Activated CD4-positive, CD25-positive, alpha-beta regulatory T cell (primary cell): ENCODE results near the gene ADARB2.
"Not testable (repeated sequence)": the region's sequence is repeated elsewhere in the genome, so short reads cannot be mapped to it uniquely, and the experiment has no call there.

Experiments used
- DNase-seq, 4 experiments: peaks; one replicate each; lab custom pipeline; 2025; lab: John Stamatoyannopoulos, UW

ADARB2 gene

DNA sequence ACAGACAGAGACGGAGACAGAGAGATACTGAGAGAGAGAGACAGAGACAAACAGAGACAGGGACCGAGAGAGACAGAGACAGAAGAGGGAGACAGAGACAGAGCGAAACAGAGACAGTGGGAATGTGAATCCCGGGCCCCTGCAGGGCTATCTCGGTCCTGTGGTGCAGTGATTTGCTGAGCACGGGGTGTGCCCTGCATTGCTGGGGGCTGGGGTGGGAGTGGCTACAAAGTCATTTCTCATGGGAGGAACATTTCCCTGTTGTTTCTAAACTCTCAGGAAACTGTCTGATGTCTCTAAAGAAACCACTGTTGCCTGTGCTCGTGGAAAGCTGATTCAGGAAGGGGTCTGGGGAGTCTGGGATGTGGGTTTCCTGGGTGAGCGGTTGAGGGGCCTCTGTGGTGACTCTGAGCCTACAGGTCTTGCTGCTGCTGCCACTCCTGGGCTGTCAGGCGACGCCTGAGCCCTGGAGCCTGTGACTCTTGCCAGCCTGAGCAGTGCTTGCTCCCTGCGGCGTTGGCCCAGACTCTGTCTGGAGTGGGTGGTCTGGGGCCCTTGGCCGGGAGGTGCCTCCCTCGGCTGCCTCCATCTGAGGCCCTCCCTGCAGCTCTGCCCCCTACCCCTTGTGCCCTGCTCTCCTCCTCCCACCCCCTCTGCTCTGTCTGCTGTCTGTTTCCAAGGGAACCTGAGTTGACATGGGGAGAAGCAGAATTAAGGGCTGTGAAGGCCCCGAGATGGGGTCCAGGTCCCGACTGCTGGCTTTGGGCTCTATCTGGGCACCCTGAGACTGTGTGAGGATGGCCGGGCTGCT is 389.2 kb downstream of the ADARB2 start:
- no peak for DNase-seq

DNA sequence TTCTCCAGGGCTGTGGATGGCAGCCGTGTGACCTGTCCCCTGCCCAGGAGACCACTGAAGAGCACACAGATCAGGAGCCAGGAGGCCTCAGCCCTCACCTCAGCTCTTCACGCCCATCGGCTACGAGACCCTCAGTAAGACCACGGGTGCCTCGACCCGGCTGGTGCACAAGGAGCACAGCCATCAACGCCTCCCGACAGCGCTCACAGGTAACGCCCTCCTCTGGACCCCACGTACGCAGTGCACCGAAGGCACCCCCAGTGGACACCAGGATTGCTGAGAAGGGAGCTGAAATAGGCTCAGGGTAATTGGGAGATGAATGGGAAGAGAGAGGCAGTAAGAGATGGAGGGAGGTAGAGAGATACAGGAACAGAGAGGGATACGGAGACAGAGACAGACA is 389.8 kb downstream of the ADARB2 start:
- DNase-seq = no peak

DNA sequence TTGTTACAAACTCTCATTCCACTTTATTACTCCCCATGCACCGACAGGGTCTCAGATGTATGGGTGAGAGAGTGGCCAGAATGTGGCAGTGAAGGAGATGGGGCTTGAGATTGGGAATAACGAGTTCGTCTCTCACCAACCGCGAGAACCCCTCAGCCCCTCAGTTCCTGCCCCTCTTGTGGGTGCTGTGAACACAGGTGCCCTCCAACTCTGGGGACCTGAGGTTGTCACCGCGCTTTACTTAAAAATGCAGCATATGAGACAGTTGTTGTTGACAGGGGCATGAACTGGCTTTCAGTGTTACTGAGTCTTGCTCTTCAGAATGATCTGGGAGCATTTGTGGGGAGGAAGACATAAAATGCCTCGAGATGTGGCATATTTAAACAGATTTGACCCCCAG is 391.1 kb downstream of the ADARB2 start:
- no peak for DNase-seq

DNA sequence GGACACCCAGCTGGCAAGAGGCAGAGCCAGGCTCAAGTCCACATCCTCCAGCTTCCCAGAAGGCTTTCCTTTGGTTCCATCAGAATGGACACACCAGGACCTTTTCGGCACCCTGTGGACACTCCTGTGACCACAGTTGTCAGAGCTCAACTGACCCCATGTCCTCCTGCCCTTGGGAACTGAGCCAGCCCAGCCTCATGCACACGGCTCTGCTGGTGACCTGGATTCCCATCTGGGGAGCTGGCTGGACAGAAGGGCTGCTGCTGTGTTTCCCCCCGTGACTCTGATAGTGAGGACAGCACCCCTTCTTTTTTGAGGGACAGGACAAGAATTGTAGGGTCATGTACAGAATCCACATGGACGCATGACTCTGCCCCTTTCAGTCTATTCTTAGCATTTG is 392.0 kb downstream of the ADARB2 start:
- DNase-seq = no peak

DNA sequence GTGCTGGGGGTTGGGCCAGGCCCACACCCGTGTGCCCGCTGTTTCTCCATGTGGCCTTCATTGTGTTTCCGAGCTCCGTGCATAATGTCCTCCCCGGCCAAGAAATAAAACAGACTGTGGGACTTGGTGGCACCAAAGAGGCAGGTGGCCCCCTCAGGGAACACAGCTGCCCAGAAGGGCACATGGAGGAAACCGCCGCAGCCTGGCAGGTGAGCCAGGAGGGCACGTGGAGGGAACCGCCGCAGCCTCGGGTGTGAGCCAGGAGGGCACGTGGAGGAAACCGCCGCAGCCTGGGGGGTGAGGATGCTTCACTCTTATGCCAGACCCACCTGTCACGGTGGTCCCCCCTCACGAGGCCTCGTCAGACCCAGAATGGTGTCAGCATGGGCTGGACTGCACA is 392.5 kb downstream of the ADARB2 start:
- no peak for DNase-seq

DNA sequence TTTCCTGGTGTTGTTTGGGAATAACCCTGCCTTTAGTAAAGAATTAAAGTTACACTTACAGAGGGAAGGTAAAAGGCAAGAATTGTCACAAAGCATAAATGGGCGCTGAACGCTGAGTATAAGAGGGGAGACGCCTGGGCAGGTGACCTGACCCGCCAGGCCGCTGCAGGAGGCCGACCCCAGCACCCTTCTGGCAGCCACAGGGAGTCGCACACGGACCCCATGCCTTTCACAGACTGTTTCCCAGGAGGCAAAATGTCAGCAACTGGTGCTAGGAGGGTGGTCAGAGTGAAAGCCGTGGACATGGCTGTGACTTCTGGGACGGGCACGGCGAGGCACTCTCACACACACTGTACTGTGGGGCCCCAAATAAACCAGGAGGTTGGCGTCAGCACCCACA is 392.9 kb downstream of the ADARB2 start:
- DNase-seq = no peak

DNA sequence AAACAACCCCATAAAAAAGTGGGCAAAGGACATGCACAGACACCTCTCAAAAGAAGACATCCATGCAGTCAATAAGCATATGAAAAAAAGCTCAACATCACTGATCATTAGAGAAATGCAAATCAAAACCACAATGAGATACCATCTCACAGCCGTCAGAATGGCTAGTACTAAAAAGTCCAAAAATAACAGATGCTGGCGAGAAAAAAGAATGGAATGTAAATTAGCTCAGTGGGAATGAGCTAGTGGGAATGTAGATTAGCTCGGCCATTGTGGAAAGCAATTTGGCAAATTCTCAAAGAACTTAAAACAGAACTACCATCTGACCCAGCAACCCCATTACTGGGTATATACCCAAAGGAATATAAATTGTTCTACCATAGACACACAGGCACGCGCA is 394.1 kb downstream of the ADARB2 start:
- no peak for DNase-seq

DNA sequence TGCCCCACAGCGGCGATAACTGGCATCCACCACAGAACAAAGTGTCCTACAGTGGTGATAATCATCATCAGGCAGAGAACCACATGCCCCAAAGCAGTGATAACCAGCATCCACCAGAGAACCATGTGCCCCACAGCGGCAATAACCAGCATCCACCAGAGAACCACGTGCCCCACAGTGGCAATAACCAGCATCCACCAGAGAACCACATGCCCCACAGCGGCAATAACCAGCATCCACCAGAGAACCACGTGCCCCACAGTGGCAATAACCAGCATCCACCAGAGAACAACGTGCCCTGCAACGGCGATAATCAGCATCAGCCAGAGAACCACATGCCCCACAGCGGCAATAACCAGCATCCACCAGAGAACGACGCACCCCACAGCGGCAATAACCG is 396.3 kb downstream of the ADARB2 start:
- DNase-seq = not testable (repeated sequence)

DNA sequence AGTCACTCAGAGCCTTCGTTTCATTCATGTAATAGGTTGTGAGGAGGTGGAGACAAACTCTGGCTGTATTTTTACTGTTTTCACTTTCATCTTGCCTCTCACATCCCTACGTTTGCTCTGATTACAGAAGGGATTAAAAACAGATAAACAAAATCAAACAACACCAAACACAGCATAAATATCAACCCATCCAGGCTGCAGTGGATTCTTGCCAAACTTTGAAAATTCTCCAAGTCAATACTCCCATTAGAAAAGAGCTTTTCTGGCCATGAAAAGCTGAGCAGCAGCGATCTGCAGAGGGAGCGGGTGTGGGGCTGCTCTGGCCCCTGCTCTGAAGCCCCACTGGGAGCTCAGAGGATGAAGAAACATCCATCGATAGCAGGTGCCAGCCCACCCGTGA is 397.9 kb downstream of the ADARB2 start:
- no peak for DNase-seq

DNA sequence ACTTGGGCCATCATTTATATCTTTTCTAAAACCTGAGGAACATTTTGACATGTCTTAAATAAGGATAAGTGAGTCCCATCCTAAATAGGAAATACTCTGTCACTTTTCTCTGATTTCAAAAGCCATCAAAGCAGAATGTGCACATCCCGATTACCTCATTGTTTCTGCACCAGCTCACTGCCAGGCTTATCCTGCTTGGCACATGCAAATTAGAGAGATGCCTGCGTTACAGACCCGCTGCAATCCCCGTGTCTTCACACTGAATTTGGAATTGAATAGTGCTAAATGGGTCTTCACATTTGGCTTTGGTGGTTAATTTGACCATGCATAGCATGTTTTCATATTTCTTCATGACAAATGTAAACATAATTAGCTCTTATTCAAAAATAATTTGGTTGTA is 401.7 kb downstream of the ADARB2 start:
- DNase-seq = no peak

DNA sequence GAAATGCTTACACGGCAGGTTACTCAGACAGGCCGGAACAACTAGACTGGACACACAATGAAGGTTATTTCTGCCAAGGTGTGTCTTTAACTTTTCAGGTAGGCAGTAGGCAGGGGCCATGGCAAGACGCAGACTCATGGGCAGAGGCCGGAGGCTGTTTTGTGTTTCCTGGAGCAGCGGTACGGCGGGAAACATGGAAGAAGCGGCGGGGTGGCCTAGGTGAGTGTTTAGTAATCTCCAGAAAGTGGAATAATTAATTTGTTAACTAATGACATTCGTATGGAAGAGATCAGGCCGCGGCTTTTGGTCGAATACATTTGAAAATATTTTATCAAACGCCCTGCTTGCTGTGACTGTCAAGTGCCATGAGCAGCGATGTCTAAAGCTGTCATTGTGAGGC is 403.3 kb downstream of the ADARB2 start:
- no peak for DNase-seq

DNA sequence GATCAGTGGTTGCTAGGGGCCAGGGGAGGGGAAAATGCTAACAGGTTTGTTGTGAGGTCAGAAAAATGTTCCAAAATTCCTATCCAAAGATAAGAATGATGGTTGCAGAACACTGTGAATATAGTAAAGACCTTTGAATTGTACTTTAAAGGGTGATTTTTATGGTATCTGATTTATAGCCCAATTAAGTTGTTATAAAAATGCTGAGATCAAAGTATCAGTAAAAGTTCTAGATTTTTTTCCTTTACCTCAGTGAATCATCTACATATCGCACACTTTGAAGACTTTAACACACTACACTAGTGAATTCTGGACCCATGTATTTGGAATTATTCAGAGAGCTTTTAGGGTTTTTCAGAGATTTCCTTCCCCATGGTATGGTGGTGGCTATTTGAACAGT is 405.8 kb downstream of the ADARB2 start:
- no peak for DNase-seq

DNA sequence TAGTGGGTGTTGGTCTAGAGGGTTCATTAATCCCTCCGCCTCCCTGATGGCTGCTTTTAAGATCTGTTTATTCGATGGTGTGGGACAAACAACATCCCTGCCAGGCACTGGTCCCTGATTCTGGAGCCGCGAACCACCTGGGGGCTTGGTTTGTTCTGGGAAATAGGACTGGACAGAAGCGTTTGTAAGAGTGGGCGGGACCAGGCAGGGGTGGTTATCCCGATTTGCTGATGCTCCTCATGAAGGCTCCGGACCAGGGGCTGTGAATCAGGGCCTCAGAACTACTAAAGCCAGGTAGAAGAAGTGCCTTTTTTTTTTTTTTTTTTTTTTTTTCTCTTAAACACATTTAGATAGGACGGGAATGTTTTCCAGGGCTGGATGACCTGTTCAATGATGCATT is 407.7 kb downstream of the ADARB2 start:
- DNase-seq = no peak

DNA sequence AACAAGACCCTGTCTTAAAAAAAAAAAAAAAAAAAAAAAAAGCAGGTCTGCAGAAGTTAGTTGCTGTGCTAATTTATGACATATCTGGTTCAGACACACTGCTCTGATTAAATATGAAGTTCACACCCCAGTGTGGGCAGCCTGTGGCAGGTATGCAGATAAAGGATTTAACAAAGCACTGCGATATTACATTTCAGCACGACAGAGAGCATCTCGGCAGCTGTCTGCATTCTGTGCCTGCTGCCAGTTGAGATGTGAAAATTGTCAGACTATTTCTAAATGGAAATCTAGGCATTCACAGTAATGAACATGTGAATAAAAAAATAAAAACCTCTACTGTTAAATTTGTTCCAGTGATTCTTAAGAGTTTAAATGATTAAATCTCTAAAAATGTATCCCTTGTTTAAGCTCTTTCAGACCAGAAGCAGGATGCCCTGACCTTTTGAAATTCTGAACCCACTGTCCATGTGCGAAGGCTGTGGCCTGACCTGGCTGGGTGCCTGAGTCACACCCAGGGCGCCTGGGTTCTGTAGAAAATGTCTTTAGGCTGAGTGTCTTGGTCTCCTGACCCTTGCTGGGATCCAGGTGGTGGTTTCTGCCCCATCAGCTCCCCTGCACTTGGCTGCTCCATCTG is 408.2 kb downstream of the ADARB2 start:
- no peak for DNase-seq

DNA sequence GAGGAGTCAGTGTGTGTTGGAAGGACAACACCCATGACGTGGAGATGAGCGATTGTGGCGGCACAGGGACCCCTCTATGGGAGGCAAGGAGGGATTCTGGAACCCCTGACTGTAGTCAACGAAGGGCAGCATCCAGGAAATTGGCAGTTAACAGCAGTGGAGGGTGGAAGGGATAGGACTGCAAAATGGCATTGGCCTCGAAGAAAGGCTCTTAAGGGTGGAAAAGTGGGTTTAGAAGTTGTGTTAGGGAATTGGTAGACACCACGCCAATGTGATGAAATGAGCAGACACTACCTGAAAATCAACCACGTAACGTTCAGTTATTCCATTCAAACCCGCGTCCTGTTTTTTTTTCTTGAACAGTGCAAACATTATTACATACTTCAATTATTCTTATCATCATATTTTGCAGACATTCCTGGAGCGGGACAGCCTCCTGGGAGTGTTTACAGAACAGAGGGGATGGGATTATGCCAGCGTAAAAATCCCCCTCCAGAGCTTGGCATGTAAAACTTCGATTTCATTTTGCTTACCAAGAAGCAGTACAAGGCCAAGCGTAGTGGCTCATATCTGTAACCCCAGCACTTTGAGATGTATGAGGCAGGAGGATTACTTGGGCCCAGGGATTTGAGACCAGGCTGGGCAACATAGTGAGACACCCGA is 409.0 kb downstream of the ADARB2 start:
- DNase-seq = no peak

DNA sequence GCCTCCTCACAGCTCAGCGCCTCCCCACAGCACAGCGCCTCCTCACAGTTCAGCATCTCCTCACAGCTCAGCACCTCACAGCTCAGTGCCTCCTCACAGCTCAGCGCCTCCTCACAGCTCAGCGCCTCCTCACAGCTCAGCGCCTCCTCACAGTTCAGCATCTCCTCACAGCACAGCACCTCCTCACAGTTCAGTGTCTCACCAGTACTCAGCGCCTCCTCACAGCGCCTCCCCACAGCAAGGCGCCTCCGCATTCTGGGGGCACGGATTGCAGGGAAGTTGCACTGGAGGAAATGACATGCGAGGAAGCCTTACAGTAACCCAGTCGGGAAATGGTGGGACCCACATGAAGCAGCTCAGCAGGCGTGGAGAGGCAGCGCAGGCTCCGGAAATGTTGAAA is 409.6 kb downstream of the ADARB2 start:
- no peak for DNase-seq

DNA sequence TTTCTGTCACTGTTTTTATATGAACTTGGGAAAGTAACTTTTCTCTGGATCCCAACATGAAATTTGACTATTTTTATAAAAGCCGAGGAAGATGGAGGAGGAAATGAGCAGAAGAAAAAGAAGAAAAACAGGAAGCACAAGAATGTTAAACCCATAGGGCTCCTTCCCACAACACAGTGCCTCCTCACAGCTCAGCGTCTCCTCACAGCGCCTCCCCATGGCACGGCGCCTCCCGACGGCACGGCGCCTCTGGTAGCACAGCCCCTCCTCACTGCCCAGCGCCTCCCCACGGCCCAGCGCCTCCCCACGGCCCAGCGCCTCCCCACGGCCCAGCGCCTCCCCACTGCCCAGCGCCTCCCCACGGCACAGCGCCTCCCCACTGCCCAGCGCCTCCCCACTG is 410.8 kb downstream of the ADARB2 start:
- DNase-seq = not testable (repeated sequence)

DNA sequence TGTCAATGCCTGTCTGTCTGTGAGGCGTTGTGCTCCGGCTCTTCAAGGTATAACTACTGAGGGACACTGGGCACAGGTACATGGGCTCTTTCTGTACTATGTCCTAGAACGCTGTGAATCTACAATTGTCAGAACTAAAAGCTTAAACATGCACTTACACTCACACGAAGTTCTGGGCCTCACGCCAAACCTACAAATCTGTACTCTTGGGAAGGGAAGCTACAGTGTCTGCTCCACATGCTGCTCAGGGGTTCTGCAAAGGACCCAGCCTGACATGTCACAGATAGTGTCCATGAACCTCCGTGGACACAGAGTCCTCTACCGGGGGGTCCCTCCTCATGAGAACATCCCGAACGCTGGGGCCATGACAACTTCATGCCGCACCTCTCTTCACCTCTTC is 412.4 kb downstream of the ADARB2 start:
- DNase-seq = no peak

DNA sequence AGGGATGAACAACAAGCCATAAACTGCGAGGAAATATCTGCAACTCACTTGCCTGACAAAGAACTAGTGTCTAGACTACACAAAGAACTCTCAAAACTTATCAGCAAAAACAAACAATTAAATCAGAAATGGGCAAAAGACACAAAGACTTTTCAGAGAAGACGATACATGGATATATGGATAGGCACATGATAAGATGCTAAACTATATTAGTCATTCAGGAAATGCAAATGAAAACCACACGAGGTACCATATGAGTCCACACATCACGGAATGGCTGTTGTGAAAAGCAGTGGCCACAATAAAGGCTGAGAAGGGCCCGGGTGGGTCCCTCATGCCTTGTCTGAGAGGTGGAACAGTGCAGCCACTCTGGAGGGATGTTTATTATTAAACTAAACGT is 413.4 kb downstream of the ADARB2 start:
- no peak for DNase-seq

DNA sequence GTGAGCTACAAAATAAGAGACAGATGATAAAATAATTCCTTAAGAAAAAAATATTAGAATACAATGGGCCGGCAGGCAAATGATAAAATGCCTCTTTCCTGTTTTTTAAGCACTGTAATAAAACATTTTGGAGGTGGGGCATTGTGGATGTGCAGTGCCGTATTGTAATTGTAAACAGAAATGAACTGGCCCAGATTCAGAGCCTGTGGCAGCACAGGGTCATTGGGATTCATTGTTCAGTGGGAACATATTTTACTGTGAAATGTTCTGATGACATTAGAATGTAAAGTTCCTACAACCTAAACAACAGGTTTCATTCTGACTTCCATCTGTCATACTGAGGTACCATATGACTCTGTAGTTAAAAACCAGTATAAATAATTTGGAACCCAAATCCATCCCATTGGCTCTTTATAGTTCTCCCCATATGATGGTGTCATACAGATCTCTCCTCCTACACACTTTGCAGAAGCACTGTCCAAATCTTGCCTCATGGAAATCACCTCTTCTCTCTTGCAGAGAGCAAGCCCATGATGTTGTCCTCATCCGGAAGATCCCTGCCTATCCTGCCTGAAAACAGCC is 416.5 kb downstream of the ADARB2 start:
- DNase-seq = no peak

DNA sequence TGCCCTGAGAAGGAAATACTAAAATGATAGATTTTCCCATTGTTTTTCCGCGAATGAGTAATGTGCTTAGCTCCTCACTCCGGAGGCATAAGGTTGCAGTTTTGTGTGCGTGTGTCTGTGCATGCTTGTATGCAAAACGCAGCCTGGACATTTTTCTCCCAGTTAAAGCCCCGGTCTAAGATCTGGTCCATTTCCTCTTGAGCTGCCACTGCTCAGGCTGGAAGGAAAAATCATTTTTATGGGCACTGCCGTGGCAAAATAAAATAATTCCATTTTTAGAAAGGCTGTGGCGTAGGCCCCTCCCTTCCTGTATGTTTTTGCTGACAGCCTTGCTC is 420.5 kb downstream of the ADARB2 start:
- DNase-seq = no peak

DNA sequence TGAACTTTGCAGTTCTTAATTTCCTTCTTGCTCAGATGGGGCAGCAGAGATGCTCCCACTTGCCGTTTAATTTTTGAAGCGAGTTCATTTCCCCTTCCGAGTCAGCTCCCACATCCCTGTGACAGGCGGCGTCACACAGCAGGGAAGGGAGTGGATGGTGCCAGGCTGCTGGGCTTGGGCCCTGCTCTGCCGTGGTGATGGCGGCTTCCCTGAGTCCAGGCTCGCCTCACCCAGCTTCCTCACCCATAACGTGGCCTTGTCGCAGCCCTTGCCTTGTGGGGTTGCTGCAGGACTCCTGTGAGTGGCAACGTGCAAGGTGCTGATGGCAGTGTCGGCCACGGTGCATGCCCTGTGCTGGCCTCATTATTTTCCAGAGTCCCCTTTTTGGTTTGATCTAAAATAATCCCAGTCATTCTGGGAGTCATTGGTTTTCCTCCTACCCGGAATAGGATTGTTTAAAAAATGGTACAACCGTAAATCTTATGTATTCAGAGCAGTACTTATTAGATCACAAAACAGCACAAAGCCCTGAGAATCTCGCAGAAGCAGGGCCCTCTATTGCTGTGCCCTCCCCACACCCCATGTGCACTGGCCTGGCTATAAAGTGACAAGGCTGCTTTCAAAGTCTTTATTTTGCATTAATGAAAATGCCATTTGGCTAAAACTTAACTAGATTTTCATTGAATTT is 421.1 kb downstream of the ADARB2 start:
- DNase-seq = no peak

DNA sequence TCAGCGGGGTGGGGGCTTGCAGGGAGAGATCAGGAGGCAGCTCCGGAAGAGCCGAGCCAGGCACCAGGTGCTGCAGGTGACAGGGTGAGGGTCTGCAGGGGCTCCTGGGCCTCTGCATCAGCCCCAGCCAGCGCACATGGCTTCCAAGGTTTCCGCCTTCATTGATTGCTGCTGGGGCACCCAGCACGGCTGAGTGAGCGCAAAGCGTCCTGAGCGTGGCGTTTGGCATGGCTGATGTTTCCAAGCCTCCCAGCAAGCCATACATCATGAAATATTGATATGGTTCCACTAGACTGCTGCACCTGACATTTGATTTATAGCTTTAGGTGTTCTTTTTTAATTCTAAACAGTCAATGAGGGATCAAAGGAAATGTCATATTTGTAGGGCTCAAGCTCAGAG is 422.1 kb downstream of the ADARB2 start:
- DNase-seq = no peak
